22Rv1 (cell line): ENCODE data around the gene MSI2.

Experiments used
- H3K27ac ChIP-seq: fragments of 450-650 bp; 2 replicates; pipeline ENCODE4 v1.5.1; 2017
- CTCF ChIP-seq: fragments of 450-650 bp; IDR thresholded peaks from 2 replicates; pipeline ENCODE4 v1.5.1; 2017; ENCODE audit warnings: mild to moderate bottlenecking
- ZFX ChIP-seq: fragments of 450-650 bp; IDR thresholded peaks from 2 replicates; pipeline ENCODE4 v1.6.1; 2017; ENCODE audit warnings: antibody characterized with exemption, borderline replicate concordance

The MSI2 gene

GRCh38 chr17:57723427-57724025 lies 467.2 kb downstream of the MSI2 start:
- TF ChIP-seq CTCF (no peak), ZFX (no peak)
- no peak overlapping the region for H3K27ac ChIP-seq

GRCh38 chr17:57724026-57724728 lies 467.9 kb downstream of the MSI2 start:
- TF ChIP-seq CTCF (no peak), ZFX (no peak)
- no peak overlapping the region for H3K27ac ChIP-seq

GRCh38 chr17:57724729-57725125 lies 468.4 kb downstream of the MSI2 start:
- TF ChIP-seq ZFX (no peak), CTCF (no peak)

GRCh38 chr17:57726213-57726790 lies 470.0 kb downstream of the MSI2 start:
- no peak for TF ChIP-seq CTCF
- TF ChIP-seq ZFX, result no peak
- no peak overlapping the region for H3K27ac ChIP-seq

More at GRCh38 chr17:57724729-57725125, 468.4 kb downstream of the MSI2 start:
- H3K27ac ChIP-seq, result no peak overlapping the region

- TF ChIP-seq CTCF (no peak), ZFX (no peak)
- no peak overlapping the region for H3K27ac ChIP-seq
Observed at GRCh38 chr17:57726838-57727237, 470.5 kb downstream of the MSI2 start.

GRCh38 chr17:57727630-57728175 lies 471.4 kb downstream of the MSI2 start:
- H3K27ac ChIP-seq, result no peak overlapping the region
- TF ChIP-seq ZFX (no peak), CTCF (no peak)
